SK-N-DZ (cell line): ENCODE data around the gene TMEM250.

Experiments
- DNase-seq: peaks from one replicate; pipeline ENCODE4 v3.0.0-alpha.2; 2015; ENCODE audit warnings: low spot score

TMEM250 gene

DNA sequence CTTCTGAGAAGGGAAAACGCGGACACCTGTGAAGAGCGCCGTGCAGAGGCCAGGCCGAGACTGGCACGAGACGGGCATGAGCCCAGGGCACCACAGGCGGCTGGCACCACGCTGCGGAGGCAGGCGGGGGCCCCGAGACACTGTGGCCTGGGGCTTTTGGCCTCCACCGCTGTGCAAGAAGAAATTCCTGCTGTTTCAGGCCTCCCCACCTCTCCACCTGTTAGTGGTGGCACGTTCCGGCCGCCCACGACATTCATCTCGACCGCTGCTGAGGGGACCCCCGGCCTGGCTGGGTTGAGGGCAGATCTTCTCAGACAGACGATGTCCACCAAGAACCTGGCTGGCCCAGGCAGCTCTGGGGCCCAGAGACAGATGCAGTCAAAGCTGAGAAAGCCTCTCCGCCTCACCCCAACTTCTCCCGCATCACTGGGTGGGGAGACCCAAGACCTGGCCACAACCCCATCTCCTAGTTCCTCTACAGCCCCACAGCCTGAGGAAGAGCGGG lies 35.1 kb downstream of the TMEM250 start:
- DNase-seq: no peak

DNA sequence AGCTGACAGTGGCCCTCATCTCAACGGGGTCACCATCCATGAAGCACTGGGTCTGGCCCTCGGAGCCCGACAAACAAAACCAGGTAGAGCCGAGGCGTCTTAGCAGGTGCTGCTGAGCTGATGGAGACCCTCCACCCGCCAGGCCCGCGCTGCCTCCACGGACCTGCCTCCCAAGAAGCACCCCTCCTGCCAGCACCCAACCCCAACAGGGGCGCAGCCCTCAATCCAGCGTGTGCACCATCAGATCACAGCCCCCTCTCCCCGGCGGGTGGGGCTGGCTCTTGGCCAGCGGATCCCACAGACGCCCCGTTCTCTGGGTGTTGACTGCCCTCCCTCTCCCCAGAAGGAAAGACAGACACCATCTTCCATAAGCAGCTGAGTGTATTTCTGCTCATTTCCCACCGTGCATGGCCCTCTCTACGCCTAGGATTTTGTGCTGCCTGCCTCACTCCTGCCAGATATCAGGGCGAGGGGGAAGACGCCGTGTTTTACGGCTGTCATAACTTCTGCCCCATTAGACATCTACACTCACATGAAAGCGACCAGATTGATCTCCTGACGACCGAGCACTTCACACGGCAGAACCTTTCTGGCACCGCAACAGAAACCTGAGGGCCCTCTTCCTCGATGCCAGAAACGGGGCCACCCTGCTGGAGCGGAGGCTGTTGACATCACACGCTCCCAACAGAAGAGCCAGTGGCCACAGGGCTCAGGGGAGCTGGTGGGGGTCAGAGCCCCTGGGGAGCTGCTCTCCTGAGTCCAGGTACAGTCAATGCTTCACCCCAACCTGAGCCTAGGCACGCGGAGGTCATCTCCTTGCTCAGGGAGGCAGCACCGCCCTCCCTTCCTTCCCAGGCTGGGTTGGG lies 35.9 kb downstream of the TMEM250 start:
- no peak for DNase-seq

DNA sequence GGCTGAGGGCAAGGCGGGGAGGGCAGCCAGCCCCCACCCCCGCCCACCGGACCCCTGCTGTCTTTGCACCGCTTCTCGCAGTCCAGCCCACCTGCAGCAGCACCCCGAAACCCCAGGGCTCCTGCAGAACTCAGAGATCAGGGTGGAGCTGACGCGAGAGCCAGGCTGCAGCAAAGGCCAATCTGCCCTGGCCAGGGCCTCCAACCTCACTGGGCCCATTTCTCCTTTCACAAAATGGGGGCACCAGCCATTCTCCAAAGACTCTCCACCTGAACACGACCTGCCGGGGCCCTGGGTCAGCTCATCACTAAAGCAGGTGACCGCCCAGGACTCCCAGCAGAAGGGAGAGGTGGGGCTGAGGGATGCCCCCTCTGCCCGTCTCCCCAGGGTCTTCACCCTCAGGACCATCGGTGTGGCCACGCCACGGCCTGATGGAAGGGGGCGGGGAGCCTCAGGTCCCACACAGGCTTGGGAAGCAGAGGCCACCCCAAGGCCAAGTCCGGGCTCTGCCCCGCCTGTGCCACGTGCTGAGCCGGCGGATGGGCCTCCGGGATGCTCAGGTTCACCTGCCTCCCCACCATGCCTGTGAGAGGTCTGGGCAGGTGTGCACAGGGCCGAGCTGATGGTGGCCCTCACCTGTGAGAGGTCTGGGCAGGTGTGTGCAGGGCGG lies 36.7 kb downstream of the TMEM250 start:
- no peak for DNase-seq

DNA sequence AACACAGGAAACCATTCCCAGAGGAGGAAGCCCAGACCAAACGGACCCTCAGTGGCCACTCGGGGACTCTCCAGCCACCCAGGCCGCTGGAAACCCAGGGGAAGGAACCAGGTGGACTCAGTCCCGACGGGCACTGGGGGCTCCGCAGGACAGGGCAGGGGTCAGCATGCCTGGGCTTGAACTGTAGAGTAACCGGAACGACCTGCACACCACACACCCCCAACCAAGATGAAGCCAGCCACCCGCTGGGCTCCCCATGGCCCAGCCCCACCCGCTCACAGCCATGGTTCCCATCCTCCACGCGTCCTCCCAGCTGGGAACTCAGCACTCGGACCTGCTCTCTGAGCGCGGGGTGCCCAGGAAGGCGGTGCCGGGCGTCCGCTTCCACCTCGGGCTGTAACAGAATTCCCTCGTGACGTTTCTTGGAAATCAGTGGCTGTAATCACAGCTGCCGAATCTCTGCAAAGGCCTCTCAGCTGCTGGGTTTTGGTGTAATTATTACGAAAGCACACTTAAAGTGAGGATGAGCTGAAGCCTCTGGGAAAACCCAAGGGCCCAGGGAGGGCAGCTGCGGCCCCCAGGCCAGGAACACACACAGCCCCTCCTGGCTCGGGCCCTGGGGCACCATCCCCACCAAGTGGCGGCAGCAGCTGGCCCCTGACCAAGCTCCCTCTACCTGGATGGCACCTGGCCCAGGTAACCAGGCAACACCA lies 37.4 kb downstream of the TMEM250 start:
- DNase-seq: no peak

DNA sequence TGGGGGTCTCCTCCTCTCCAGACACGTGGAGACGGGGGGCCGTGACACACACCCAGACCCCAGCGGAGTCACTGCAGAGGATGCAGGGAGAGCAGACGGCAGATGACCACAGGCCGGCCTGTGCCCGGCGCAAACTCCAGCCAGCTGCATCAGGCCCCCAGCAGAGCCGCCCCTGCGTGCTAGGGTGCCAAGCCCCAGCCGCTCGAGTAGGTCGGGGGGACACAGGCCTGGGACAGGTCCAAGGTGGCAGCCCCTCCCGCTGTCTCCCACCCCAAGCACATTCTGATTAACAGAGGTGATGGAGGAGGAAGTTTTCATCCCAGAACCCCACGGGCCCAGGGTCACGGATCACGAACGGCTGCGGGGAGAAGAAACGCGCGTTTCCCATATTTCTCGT lies 38.0 kb downstream of the TMEM250 start:
- no peak for DNase-seq

DNA sequence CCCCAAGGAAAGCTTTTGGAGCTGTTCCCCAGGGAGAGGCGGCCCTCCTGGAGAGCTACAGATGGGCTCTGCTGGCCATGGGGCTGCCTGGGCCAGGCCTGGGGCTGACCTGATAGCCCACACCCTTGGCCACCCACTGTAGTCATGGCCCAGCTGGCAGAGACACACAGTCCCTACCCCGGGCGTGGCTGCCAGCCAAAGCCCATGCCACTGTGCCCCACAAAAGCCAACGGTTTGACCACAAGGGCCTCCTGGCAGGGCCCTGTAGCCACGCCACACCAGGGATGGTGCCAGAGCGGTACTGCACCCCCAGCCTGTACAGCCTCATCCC lies 38.8 kb downstream of the TMEM250 start:
- no peak for DNase-seq

DNA sequence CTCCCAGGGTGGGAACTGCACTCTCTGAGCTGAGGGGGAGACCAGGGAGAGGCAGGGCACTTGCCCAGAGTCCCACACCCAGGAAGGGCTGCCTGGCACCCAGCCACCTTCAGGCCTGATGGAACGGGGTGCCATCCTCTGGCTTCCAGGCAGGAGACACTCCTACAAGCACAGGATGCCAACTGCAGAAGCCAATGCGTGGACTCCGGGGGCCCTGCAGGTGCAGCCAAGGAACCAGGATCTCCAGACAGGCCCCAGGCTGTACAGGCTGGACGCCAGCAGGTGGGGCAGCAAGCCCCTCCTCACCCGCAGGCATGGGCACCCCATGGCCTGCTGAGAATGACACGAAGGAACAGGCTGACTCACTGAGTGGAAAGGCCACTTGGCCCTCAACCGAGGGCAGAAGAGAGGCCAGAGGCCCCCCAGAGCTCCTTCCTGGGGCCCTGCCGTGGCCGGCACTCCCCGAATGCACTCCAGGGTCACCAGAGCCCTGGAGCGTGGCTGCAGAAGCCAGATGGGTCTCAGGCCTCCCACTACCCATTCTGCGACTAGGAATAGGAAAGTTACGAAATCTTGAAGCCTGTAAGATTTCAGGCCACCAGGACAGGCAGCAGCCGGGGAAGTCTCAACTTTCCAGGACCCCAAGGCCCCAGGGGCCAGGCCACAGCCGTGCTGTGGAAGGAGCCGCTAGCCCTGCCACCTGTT lies 39.3 kb downstream of the TMEM250 start:
- DNase-seq: no peak

DNA sequence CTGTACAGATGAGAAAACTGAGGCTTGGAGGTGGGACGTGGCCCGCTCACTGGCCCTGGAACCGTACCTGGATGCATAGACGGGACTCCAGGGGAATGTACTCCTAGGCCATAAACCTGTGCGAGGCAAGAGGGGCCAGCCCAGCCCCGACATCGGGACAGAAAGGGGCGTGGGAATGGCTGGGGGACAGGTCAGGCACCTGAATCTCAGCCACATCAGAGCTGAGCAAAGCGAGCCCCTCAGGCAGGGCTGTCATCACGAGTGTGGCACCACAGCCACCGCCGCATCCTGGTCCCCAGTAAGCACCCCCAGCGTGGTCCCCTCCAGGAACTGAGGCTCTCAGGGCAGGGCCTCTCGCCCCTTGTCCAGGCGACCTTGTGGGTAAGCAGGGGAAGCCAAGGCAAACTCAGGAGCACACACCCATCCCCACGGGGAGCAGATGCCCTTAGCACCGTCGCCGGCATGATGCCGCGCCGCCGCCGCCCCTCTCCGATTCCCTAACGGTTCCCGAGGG lies 40.1 kb downstream of the TMEM250 start:
- no peak for DNase-seq

DNA sequence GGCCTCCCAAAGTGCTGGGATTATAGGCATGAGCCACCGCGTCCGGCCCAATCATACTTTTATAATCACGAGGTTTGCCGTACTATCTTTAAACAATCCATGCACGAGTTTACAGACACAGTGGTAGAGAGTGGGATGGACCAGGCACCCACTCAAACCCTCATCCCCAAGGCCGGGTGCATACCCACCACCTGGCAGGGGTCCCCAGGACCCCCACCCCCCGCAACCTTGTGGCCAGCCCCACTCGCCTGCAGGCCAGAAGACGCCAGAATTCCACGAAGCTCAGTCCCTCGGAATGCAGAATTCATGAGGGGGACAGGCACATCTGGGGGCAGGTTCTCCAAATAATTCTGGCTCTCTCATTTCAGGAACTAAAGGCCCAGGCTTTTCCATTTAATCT lies 40.7 kb downstream of the TMEM250 start:
- DNase-seq: no peak

DNA sequence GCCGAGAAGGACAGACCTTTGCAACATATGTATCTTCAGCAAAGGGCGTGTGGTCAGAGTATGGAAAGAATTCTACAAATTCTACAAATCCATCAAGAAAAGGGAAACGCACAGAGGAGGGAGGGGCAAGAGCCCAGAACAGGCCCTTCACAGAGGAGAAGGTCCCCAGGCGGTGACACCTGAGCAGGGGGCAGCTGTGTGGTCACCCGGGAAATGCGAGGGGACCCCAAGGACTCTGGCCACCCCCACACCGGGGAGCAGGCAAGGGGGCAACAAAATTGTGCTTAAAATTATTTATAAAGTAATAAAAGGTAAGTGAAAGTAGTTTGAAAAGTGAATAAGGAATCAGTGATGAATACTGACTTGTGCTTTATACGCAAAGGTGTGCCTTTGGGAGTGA lies 41.2 kb downstream of the TMEM250 start:
- no peak for DNase-seq

DNA sequence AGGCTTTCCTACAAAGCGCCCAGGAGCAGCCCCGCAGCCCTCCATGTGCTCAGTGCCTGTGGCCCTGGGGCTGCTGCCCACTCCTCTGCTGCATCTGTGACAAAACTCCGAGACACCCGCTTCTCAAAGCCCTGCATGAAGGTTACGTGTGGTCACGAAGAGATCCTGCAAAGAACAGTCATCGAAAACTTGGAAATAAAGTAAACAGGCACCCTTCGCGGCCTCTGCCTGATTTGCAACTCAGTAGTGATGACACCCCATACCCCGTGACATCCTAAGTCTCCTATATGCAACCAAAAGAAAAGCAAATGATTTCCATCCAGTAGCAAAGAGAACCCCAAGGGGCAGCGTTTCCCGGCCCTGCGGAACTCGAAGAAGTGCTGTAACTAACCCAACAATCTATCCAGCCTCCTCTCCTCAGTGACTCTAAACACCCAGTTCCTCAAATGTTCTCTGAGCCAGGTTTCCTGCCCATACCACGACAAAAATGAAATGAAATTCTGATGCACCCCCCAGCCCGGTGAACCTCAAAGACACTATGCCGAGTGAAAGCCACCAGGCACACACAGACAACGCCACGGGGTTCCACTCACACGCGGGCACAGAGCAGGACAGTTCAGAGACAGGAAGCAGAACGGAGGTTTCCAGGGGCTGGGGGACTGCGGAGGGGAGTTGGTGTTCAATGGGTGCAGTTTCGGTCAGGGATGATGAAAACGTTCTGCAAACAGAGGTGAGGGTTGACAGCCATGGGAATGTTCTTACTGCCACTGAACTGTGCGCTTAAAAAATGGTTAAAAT lies 42.6 kb downstream of the TMEM250 start:
- no peak for DNase-seq

DNA sequence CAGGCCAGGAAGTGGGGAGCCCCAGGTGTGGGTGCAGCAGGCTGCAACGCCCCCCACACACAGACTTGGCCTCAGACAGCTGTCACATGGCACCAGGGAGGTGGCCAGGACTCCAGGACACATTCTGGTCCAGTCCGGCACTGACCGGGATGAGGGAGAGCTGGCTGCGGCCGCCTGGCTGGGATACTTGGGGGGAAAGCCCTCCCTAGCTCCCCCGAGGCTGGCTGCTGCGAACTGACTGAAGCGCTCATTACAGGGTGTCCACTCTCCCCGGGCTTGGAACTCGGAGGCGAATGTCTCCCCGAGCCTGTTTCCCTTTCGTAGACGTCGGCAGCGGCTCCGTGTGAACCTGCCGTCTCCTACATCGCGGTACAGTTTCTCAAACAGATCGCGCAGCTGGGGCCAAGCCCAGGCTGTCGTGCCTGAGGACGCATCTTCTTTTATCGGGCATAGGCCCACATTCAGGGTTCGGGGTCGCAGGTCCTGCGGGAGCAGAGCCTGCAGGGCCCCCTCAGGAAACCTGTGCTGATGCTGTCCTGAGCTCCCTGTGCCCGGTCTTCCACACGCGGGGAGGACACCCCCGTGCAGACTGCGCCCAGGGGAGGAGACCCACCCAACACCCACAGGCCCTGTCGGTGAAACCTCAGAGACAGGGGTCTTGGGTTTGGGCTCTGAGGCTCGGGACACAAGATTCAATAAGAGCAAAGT lies 43.4 kb downstream of the TMEM250 start:
- no peak for DNase-seq

DNA sequence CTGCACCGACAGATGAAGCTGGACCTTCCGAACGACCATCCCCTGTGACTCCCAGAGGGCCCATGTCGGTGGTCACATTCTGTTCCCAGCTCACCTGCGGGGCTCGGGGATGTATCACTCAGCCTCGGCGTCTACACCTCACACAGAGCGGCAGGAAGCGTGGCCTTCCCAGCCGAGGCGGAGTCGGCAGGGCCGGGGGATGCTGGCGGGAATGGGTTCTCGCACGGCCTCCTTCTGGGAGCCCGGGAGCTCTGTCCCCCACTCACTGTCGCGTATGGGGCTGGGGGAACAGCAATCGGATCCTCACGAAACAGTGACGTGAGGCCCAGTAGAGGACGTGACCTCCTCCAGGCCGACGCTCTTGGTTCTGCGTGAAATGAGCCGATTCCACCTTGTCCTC lies 44.0 kb downstream of the TMEM250 start:
- DNase-seq: no peak
